Prostate gland (tissue), 2 donors: ENCODE results near the gene MPZ. TPM values are rescaled to one million over a fixed set of nuclear protein-coding genes. Genes with fewer than 3 reads are reported as not detected.
A peak's percentile ranks its signal among the peaks of the same experiment; 100 is the strongest.

Experiments
- DNase-seq: peaks from one replicate; pipeline ENCODE4 v3.0.0-alpha.2; 2019; ENCODE audit warnings: low spot score
- H3K27ac ChIP-seq, 2 donors: fragments of 200-600 bp; sonication (generic); 2 replicates each; pipeline ENCODE4 v1.5.1; 2017 to 2019
- H3K27me3 ChIP-seq: fragments of 200-600 bp; sonication (generic); replicated peaks from 2 replicates; pipeline ENCODE4 v1.5.1; 2019; ENCODE audit not compliant: insufficient read depth
- H3K36me3 ChIP-seq, 2 donors: fragments of 200-600 bp; sonication (generic); 1 replicate in 1 of 2; 2 replicates in 1 of 2; pipeline versions ENCODE4 v1.5.1 to v1.8.1; 2017 to 2019
- H3K4me1 ChIP-seq: fragments of 200-600 bp; sonication (generic); replicated peaks from 2 replicates; pipeline ENCODE4 v1.5.1; 2019
- H3K4me3 ChIP-seq, 2 donors: fragments of 200-600 bp; sonication (generic); 2 replicates each; pipeline ENCODE4 v1.5.1; 2017 to 2019
- H3K9me3 ChIP-seq: fragments of 200-600 bp; sonication (generic); 2 replicates; pipeline ENCODE4 v1.5.1; 2017
- CTCF ChIP-seq, 4 experiments: fragments of 200-600 bp in 2 of 4; fragments of 450-650 bp in 2 of 4; sonication (generic) in 2 of 4; IDR thresholded peaks; 1 replicate in 3 of 4; 2 replicates in 1 of 4; pipeline ENCODE4 v1.5.1; 2016 to 2019; ENCODE audit warnings: antibody characterized with exemption in 4 of 4, mild to moderate bottlenecking in 2 of 4, moderate library complexity in 2 of 4
- POLR2A ChIP-seq: fragments of 450-650 bp; IDR thresholded peaks from one replicate; pipeline ENCODE4 v1.6.1; 2016; ENCODE audit warnings: antibody characterized with exemption, mild to moderate bottlenecking
- POLR2AphosphoS5 ChIP-seq: sonication (generic); formaldehyde crosslinking; IDR thresholded peaks from one replicate; pipeline ENCODE4 v1.6.1; 2017; ENCODE audit warnings: antibody characterized with exemption
- WGBS: methylation state at CpG from one replicate; pipeline ENCODE4 v1.1.5; 2018; 5-methylcytosine and 5-hydroxymethylcytosine counted together
- intact Hi-C: fragments of 100-400 bp; cut with DNase I; formaldehyde crosslinking; loops from one replicate; pipeline ENCODE4 v1.14.2; 2022
- total RNA-seq, 2 donors: library from RNA; depleted of rRNA; stranded (reverse); fragments of >200 nt; gene quantifications; one replicate each; pipeline ENCODE4 v1.1.0, GENCODE V29; 2016

The MPZ gene
- total RNA-seq, 2 donors from 2014 or later, result 2.2 to 7.3 TPM

DNA sequence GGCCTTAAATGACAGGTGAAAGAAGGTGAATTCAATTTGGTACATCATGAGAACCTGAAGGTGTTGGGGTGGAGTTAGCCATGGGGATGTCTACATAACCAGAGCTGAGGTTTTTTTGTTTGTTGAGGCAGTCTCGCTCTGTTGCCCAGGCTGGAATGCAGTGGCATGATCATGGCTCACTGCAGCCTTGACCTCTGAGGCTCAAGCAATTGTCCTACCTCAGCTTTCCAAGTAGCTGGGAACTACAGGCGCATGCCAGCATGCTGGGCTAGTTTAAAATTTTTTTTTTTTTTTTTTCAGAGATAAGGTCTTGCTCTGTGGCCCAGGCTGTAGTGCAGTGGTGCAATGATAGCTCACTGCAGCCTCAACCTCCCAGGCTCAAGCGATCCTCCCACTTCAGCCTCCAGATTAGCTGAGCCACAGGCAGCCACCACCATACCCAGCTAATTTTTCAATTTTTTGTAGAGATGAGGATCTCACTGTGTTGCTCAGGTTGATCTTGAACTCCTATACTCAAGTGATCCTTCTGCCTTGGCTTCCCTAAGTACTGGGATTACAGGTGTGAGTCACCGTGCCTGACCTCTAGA lies 1.9 kb upstream of the MPZ start:
- no peak for TF ChIP-seq POLR2AphosphoS5
- no peak for TF ChIP-seq CTCF (IDR thresholded peaks at IDR 0.05)
- Histone ChIP-seq H3K9me3 (no peaks in the 10 kb centered on the region), H3K27me3 (no peaks in the 10 kb centered on the region), H3K4me3 (no peak overlapping the region), H3K4me1 (no peaks in the 10 kb centered on the region), H3K36me3 (no peaks in the 10 kb centered on the region), H3K27ac (no peak overlapping the region)
- DNase-seq, result no peak
- intact Hi-C loops, result loop anchor here (5.0 to 10.0 kb wide), 2 partner anchors 73 to 109 kb away; partner anchors contain the start of gene NDUFS2
- 96% methylated on average over 4 of the region's 4 CpGs for WGBS

DNA sequence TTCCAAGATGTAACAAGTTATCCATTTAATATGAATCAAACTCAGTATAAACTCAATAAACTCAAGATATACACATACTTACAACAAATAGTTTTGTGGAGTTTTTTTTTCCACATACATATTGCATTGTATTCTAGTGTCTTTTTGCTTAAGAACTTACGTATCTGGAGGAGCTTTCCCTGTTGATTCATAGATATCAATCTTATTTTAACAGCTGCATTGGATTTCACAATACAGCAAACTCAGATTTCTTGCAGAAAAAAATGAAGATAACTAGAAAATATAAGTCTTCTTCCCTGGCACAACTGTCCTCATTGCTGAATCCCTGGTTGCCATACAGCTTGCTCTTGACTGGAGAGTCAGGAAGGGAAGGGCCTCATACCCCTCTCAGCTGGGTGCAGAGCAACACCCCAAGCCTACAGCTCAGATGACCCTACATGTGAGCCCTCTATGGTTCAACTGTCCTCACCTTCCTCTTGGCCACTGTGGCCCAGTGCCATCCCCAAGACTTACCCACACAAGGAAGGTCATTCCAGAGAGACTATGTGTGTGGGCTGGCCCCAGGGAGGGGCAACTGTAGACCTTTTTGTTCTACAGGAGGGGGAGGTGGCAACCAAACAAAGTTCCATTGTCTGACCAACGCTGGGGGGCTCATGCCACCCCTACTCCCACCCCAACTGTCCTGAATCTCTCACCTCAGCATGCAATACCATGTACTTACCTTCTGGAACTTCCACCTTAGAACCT lies 1.7 kb downstream of the MPZ start:
- Histone ChIP-seq H3K4me3 (no peak overlapping the region), H3K36me3 (no peaks in the 10 kb centered on the region), H3K9me3 (no peaks in the 10 kb centered on the region), H3K27ac (no peak overlapping the region), H3K4me1 (peaks cover 6% of the 10 kb centered on the region), H3K27me3 (no peaks in the 10 kb centered on the region)
- intact Hi-C loops, result no loop called here
- WGBS, result 34% methylated on average over 2 of the region's 2 CpGs
- DNase-seq, result no peak
- TF ChIP-seq POLR2AphosphoS5 (no peak), POLR2A (no peak), CTCF (IDR thresholded peaks at IDR 0.05) (no peak)

- Histone ChIP-seq H3K4me3 (no peak overlapping the region), H3K4me1 (peaks cover 6% of the 10 kb centered on the region), H3K27ac (no peak overlapping the region), H3K36me3 (no peaks in the 10 kb centered on the region), H3K27me3 (no peaks in the 10 kb centered on the region), H3K9me3 (no peaks in the 10 kb centered on the region)
- 93% methylated on average over 7 of the region's 7 CpGs for WGBS
- intact Hi-C loops, result no loop called here
- TF ChIP-seq CTCF (IDR thresholded peaks at IDR 0.05) (no peak), POLR2A (no peak), POLR2AphosphoS5 (no peak)
- no peak for DNase-seq
Measured at GRCh38 chr1:161307230-161307768, 2.5 kb downstream of the MPZ start.

DNA sequence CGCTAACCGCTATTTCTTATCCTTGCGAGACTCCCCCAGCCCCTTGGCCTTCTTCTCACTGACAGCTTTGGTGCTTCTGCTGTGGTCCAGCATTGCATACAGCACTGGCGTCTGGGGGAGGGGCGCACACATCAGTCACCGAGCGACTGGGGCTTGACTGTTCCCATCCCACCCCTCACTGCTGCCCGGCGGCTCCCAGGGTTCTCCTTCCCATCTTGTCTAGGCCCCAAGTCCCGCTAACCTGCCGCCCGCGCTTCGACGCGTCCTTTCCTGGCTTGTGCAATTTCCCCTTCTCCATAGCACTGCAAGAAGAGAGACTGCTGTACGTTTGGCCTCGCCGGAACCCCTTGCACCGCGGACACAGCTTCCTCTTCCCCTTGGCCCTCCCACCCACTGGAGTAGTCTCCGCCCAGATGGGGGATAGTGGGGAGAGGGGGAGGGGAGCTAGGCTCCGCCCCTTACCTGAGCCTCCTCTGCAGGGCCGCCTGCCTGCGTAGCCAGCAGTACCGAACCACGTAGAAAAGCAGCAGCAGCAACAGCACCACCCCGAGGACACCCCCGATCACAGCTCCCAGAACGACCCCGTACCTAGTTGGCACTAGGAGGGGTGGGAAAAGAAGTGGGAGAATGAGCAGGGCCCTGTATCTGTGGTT lies 3.8 kb downstream of the MPZ start:
- intact Hi-C loops, result no loop called here
- H3K36me3 ChIP-seq, result no peaks in the 10 kb centered on the region
- DNase-seq, result peak; percentile 83
- peak overlapping the region; percentile 59 to 67 for H3K4me3 ChIP-seq
- peak overlapping the region; percentile 33 to 54 for H3K27ac ChIP-seq
- peak in 2 of 4 experiments; percentile 29 to 39 for TF ChIP-seq CTCF (IDR thresholded peaks at IDR 0.05)
- peak; percentile 57 for TF ChIP-seq POLR2A
- TF ChIP-seq POLR2AphosphoS5, result peak; percentile 87
- H3K4me1 ChIP-seq, result peaks cover 6% of the 10 kb centered on the region
- H3K27me3 ChIP-seq, result no peaks in the 10 kb centered on the region
- no peaks in the 10 kb centered on the region for H3K9me3 ChIP-seq
- under 1% methylated on average over 31 of the region's 31 CpGs for WGBS
